PC-3 (cell line): ENCODE measurements around the gene FKBP2.

Experiments
- CTCF ChIP-seq: fragments of 300-600 bp; sonication (generic); conservative IDR thresholded peaks from 2 replicates; pipeline ENCODE4 v1.5.1; 2017; ENCODE audit warnings: antibody characterized with exemption, low read depth, mild to moderate bottlenecking, low read length
- EZH2 ChIP-seq: fragments of 300-600 bp; sonication (generic); IDR thresholded peaks from one replicate; pipeline ENCODE4 v1.6.1; 2017; ENCODE audit warnings: antibody characterized with exemption, mild to moderate bottlenecking, low read length; ENCODE audit not compliant: unreplicated experiment
- EZH2phosphoT487 ChIP-seq: fragments of 300-600 bp; sonication (generic); IDR thresholded peaks from 2 replicates; pipeline ENCODE4 v1.6.1; 2018; ENCODE audit warnings: mild to moderate bottlenecking, antibody characterized with exemption, low read length, borderline replicate concordance

- TF ChIP-seq EZH2 (no peak), CTCF (no peak), EZH2phosphoT487 (no peak)
Measured at GRCh38 chr11:64239662-64240434, 1.0 kb upstream of the FKBP2 start.
